Breast epithelium (tissue), 3 donors: ENCODE measurements around the gene FASN.

Source experiments
- POLR2A ChIP-seq: fragments of 450-650 bp; IDR thresholded peaks from one replicate; pipeline ENCODE4 v1.6.1; 2016; ENCODE audit warnings: antibody characterized with exemption, mild to moderate bottlenecking, moderate library complexity
- TF ChIP-seq, protein P1 (sequence below), 3 donors: fragments of 450-650 bp; IDR thresholded peaks; one replicate each; pipeline ENCODE4 v1.5.1; 2016 to 2017; ENCODE audit warnings: antibody characterized with exemption in 3 of 3, mild to moderate bottlenecking in 3 of 3, moderate library complexity in 3 of 3

- TF ChIP-seq, protein P1, sequence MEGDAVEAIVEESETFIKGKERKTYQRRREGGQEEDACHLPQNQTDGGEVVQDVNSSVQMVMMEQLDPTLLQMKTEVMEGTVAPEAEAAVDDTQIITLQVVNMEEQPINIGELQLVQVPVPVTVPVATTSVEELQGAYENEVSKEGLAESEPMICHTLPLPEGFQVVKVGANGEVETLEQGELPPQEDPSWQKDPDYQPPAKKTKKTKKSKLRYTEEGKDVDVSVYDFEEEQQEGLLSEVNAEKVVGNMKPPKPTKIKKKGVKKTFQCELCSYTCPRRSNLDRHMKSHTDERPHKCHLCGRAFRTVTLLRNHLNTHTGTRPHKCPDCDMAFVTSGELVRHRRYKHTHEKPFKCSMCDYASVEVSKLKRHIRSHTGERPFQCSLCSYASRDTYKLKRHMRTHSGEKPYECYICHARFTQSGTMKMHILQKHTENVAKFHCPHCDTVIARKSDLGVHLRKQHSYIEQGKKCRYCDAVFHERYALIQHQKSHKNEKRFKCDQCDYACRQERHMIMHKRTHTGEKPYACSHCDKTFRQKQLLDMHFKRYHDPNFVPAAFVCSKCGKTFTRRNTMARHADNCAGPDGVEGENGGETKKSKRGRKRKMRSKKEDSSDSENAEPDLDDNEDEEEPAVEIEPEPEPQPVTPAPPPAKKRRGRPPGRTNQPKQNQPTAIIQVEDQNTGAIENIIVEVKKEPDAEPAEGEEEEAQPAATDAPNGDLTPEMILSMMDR (IDR thresholded peaks at IDR 0.05), result no peak
- no peak for TF ChIP-seq POLR2A
Observed at GRCh38 chr17:82056729-82057621, 41.1 kb downstream of the FASN start.
